Fibroblast of skin of left quadriceps (primary cell): ENCODE data around the gene CERS5.

ENCODE experiments used
- DNase-seq, 2 experiments: peaks; one replicate each; pipeline ENCODE4 v3.0.0-alpha.2; 2013; ENCODE audit warnings: low read depth in 2 of 2

Gene CERS5, protein sequence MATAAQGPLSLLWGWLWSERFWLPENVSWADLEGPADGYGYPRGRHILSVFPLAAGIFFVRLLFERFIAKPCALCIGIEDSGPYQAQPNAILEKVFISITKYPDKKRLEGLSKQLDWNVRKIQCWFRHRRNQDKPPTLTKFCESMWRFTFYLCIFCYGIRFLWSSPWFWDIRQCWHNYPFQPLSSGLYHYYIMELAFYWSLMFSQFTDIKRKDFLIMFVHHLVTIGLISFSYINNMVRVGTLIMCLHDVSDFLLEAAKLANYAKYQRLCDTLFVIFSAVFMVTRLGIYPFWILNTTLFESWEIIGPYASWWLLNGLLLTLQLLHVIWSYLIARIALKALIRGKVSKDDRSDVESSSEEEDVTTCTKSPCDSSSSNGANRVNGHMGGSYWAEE

DNA sequence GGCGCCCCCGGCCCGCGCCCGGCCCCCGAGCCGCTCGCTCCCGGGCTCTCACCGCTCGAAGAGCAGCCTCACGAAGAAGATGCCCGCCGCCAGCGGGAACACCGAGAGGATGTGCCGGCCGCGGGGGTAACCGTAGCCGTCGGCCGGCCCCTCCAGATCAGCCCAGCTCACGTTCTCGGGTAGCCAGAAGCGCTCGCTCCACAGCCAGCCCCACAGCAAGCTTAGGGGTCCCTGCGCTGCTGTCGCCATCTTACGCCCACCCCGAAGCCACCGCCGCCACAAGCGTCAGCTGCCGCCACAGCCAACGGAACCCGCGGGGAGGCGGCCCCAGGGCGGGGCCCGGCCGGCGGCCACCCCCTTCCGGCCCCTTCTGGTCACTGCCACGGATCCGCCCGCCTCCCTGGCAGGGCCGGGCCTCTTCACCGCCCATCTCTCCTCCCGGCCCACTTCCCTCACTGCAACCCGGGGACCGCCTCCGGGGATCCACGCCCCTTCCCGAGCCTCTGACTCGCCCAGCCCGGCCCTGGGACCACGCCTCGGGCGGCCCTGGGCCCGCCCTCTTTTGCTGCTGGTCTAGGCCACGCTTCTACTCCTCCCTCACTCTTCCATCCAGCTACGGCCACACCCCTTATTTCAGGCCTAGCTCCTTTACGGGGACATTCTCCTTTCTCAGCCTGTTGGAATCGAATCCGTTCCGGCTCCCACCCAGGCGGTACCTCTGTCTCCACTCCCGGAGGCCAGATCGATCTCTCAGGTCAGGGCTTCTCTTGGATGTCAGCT, at the start of gene CERS5:
Gene CERS5 (minus strand): TSS at position 321 of the 780 bp plus-strand sequence. CDS start 72 bp downstream, at position 249.
- peak; percentile 98 for DNase-seq

DNA sequence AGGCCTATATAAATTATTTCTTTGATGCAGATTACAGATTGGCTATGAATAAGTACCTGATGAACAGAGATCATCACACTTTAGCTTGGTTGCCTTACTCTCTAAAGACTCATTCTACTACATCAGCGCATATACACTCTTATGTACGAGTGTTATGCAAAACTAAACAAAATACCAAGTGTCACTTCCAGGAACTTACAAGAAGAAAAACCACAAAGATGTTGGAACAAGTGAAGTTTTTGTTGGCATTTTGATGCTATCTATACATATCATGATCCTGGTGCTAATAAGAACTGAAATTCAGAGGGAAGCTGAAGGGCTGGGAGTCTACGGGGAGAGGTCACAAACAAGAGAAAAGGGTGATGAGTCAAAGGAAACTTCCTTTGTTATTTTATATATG, 47.9 kb upstream of the CERS5 start:
- peak in 1 of 2 experiments; percentile 29 for DNase-seq

DNA sequence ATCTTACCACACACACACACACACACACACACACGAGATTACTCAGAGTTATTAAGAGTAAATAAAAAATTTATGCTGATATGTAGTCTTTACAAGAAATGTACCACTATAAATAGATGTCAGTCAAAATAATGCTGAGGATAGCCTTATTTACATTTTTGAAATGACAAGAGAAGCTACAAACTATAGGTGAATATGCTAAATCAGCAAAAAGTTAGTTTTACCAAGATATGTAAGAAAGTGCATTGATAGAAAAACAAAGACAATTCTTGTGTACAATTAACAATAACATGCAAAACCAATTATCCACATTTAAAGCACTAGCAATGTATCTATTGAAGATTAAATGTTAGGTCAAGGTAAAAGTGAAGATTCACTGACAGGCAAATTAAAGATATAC, 46.8 kb upstream of the CERS5 start:
- DNase-seq, result no peak

DNA sequence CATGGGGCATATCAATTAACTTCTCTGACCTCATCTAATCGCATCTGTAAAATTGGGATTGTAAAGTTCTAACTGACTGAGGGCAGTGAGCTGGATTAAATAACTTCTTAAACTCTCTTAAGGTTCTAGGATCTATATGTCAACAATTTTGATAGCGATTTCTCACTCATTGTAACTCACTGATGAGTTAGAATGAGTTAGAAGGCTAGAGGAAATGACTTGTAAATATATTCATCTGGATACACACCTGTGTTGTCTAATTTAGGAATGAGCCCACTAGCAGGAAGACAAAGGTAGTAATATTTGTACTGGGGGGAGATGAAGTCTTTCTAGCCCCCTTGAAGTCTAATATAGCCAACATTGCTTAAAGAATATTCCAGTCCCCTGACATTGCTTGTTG, 46.3 kb upstream of the CERS5 start:
- DNase-seq, result no peak

DNA sequence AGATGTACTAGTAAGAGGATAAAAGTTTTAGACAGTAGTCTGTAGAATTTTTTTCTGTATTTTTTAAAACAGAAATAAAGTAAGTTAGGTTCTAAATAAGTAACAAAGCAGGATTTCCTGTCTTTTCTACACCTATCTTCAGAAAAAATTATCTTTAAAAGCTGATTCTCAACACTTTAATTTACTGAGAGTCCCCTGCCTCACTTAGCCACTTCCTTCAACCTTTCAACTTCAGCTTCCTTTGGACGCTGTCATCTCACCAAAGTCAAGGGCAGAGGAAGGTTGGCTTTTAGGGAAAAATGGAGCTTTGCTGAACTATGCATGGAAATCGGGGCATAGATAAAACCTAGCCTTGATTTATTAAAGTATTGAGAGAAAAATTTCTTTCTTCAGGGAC, 44.9 kb upstream of the CERS5 start:
- no peak for DNase-seq

DNA sequence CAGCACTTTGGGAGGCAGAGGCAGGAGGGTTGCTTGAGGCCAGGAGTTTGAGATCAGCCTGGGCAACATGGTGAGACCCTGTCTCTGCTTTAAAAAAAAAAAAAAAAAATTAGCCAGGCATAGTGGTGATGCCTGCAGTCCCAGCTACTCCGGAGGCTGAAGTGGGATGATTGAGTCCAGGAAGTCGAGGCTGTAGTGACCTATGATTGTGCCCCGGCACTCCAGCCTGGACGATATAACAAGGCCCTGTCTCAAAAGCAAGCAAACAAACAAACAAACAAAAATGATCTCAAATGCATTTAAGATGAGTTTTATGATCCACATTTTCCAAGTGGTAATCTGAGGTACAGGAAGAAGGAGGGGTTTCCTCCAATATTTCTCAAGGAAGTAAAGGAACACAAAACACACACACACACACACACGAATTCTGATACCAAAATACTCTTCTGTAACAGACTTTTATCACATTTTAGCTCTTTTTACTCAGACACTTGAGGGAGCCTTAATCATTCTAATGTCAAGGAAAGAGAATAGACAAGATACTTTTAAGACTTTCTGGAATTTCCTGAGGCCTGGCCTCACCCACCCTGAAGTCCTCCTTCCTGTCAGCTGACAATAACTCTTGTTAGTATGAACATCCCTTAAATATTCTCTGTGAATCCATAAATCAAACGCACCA, 44.4 kb upstream of the CERS5 start:
- DNase-seq, result peak; percentile 57 to 64

DNA sequence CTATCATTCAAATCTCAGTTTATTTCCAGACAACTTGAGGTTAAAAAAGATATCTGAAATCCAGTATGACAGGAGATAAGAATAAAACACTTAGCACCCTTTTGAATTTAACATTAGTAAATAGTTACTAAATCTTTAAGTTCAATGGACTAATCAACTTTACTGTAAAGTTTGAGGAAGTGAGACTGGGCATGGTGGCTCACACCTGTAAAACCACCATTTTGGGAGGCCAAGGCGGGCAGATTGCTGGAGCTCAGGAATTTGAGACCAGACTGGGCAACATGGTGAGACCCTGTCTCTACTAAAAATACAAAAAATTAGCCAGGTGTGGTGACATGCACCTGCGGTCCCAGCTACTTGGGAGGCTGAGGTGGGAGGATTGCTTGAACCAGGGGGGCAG, 40.3 kb upstream of the CERS5 start:
- no peak for DNase-seq

DNA sequence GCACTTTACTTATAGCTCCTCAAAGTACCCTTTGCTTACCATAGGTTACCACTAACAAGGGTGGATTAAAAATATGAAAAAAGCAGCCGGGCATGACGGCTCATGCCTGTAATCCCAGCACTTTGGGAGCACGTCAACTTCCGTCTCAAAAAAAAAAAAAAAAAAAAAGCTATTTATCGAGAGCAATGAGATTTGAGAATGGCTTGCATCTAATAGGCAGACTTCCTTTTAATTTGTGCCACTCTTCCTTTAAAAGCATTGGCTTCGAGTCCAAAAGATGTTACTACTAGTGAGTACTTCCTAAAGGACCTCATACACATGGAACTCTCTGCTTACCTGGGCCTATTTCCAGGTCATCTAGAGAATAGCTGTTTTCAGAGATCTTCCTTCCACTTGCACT, 38.5 kb upstream of the CERS5 start:
- DNase-seq, result no peak

DNA sequence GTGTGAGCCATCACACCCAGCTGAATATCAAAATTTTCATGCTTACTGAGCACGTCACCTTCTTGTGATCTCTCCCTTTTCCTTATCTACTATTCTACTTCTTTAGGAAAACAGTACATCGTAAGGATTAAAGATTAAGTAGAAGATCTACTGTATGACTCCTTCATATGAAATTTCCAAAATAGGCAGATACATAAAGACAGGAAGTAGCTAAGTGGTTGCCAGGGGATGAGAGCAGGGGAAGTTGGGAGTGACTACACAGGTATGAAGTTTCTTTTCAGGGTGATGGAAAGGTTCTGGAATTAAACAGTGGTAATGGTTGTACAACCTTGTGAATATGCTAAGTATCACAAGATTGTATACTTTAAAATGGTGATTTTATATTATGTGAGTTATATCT, 36.5 kb upstream of the CERS5 start:
- DNase-seq, result no peak

DNA sequence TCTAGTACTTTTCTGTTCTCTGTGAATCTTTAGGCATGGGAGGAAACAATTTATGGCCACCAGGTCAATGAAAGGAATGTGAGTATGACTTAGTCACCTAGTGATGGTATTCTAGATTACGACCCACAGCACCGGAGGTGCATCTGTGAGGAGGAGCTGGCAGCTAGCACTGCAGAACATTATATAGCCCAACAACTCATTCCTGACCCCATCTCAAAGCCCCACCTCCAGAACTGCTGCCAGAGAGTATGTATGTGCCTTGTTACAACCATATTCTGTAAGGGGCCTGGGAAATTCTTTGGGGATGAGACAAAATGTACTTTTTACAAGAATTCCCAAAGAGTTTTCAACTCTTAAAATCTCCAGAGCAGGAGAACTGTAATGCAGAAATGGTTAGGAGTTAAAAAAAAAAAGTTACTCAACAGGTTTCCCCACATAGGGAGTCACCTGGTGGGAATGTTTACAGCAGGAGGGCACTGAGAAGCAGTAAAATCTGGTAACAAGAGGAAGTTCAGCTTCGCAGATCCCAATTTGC, 34.9 kb upstream of the CERS5 start:
- DNase-seq, result peak; percentile 93 to 94

DNA sequence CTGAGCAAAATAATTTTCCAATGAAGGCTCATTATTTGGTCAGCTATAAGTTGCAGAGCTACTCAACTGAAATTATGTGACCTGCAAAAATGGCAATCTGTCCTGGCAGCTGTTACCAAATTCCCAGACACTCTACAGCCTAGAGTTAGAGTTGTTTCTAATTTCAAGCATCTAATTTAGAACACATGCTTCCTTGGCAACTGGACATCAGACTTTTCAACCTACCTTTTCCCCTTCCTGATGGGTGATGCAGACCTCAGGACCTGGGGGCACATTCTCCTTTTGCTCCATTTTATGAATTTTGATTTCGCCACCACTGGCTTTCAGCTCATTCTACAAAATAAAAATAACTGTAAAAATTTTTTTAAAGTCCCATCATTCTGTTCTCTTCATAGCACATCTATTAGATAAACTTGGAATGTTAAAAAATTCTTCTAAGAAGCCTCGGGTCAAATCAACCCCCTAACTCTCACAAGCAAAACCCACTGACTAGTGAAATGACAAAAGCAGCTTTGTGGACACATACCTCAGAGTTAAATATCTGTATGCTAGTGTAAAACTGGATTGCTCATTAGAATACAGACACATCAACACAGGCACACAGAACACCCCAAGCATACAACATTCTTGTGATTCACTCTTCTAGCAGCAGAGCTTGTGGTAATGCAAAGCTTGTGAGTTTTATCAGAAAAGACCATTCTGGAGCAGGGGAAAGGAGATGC, 33.5 kb upstream of the CERS5 start:
- DNase-seq, result peak; percentile 71 to 73

DNA sequence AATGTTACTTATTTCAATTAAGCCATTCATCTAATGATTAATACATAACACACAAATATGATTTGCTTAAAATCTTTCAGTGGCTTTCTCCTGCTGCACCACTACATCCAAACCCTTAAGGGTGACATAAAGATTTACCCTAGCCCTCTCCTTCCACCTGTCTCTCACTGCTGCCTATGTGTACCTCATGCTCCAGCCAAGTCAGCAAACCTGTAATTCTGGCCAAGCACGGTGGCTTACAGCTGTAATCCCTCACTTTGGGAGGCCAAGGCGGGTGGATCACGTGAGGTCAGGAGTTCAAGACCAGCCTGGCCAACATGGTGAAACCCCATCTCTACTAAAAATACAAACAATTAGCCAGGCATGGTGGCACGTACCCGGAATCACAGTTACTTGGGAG, 31.7 kb upstream of the CERS5 start:
- DNase-seq, result no peak

DNA sequence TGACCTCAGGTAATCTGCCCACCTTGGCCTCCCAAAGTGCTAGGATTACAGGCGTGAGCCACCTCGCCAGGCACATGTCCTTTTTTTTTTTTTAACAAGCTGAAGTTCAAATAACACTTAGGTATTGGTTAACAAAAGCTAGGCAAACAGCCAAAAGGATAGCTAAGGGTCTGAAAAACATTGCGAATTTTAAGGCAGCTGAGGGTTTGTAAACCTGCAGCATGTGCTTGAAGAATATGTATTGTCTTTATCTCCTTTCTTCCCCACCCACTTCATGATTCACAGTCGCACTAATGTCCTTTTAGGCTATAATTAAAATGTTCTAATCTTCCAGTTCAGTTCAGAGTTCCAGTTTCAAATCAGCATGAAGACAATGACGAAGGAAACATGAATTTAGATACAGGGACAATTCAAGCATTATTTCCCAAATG, 30.1 kb upstream of the CERS5 start:
- no peak for DNase-seq

DNA sequence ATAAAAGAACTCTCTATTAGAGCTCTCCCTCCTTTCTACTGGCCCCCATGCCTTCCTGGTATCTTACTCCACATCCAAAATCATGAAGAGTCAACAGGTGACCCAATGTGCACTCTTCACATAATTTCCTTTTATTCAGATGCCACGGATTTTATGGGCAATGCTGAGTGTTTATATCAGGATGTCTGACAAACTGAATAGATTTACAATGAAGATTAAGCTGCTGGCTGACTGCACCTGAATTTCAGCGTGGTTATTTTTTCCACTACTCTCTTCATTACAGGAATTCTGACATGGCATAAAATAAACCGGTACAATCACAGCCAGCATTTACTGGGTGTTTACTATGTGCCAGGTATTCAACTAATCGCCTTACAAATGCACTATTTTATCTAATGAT, 29.4 kb upstream of the CERS5 start:
- DNase-seq, result no peak

DNA sequence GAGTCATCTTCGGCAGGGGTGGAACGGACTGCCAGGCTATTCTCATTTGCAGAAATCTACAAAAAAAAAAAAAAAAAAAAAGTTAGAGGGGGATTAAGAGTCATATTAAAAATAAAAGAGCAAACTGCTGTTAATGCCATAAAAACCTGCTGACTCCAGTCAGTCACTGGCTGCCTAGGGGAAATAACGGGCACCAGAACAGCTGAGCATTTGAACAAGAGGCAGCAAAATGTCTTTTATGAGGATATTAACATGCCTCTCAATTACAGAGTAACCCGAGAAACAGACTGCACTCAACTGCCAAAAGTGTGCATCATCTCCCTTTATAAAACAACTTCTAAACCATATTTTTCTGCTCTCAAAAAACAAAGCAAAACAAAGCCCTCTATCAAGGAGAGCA, 28.7 kb upstream of the CERS5 start:
- DNase-seq, result no peak

DNA sequence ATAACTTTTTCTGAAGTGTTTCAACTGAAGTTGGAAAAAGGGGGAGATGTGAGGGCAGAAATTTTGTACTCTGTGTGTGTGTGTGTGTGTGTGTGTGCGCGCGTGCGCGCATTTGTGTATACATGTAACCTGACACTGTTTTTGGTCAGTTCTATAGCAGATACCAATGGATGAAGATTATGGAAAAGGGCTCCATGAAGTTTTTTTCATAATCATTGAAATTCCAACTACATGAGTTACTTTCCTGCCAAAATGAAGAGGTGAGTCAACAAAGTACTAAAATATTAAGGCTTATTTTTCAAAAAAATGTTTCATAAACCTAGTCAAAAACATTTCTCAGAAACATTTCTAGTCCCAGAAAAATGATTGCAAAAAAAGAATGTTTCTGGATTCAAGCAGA, 25.7 kb upstream of the CERS5 start:
- DNase-seq, result peak; percentile 56 to 66

DNA sequence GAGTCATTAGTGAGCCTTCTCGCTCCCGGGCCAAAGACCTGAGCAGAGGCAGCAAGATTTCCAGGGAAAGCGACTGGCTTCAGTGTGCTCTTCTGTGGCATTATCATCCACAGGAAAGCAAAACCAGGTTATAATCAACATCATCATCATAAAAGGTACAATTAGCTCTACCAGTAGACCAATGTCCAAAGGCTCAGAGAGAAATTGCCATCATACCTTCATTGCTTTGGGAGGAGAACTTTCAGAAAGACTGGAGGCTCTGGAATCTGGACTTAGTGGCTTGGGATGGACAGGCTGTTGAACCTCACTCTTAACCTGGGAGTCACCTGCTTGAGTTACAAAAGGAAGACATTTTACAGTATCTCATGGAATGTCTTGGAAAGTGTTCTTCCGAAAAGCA, 25.1 kb upstream of the CERS5 start:
- DNase-seq, result no peak

DNA sequence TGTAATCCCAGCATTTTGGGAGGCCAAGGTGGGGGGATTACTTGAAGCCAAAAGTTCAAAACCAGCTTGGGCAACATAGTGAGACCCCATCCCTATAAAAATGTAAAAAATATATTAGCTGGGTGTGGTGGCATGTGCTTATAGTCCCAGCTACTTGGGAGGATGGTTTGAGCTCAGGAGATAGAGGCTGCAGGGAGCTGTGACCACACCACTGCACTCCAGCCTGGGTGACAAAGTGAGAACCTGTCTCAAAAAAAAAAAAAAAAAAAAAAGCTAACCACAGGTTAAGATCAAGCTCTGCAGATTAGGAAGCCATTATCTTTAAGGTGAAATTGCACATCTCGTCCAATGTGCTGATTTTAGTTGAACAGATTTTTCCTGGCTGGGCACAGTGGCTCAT, 23.7 kb upstream of the CERS5 start:
- no peak for DNase-seq

DNA sequence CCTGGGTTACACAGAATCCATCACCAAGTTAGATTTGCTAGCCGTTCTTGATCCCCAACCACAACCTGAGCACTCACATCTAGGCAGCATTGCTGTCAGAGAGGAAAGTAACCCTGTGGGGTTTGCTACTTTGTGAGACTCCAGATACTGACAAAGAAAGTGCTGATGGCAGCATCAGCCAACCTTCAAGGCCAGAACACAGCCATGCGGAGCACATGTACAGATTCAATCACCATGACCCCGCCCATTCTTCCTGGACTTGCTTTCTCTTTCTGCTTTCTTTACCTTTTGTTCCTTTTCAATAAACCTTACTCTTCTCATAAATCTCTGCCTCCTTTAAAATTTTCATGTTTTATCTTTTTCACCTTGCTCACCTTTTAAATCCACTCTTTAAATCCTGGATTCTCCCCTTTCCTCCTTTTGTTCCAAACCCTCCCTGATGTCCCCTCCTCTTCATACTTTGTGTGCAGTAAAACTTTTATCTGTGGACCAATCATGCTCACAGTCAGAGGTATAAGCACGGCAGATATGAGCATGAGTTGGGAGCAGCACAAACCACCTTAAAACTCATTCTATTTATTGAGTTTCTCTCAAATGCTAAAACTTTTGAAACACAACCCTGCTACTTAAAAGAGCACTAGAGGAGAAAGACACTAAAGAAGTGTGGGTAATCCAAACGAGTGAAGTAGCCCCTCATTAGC, 21.9 kb upstream of the CERS5 start:
- DNase-seq, result no peak

DNA sequence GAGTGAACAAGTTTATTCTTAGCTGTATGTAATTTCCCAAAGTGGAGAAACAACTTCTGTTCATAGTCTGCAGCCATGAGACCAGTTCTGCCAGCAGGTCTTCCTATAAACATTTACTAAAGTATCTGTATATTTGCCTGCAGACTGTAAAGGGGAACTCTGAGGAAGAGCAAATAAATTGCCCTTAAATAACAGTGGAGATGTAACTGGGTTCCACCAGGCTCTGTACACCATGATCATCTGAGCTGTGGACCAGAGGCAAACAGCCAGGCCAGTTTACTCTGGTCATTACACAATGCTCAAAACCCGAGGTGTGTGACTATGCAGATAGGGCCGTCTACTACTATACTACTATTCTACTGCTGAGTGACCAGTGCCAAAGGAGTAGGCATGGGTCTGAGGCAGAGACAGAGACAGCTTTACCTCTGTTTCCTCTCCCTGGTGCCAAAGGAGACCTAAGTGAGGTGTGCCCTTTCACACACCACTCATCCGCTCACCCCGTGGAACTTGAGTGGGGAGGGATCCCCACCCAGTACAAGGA, 21.1 kb upstream of the CERS5 start:
- DNase-seq, result no peak
